Naive B cell (primary cell): ENCODE results near the gene BRME1. TPM values are rescaled to one million over a fixed set of nuclear protein-coding genes. Genes with fewer than 3 reads are reported as not detected.

ENCODE experiments used
- ATAC-seq, 2 donors: fragments of 150-1000 bp; cut with Tn5 transposase; 2 replicates each; pipeline ENCODE4 v1.10.0; 2021; ENCODE audit warnings: low read depth in 2 of 2, mild to moderate bottlenecking in 2 of 2, moderate library complexity in 2 of 2
- DNase-seq: peaks from one replicate; pipeline ENCODE4 v3.0.0; 2022
- H3K27ac Mint-ChIP-seq, 6 donors: one replicate each; pipeline ENCODE4 v1.8.0; 2020 to 2022; ENCODE audit warnings: mild to moderate bottlenecking in 6 of 6, mixed read lengths in 6 of 6, moderate library complexity in 5 of 6, inconsistent platforms in 2 of 6
- H3K27me3 Mint-ChIP-seq, 3 donors: one replicate each; pipeline ENCODE4 v1.8.0; 2021 to 2022; ENCODE audit warnings: mixed read lengths in 3 of 3, mild to moderate bottlenecking in 1 of 3
- H3K36me3 Mint-ChIP-seq, 2 donors: one replicate each; pipeline ENCODE4 v1.8.0; 2020 to 2022; ENCODE audit warnings: mixed read lengths in 2 of 2, inconsistent platforms in 1 of 2, mild to moderate bottlenecking in 1 of 2
- H3K4me1 Mint-ChIP-seq, 3 donors: one replicate each; pipeline ENCODE4 v1.8.0; 2020 to 2022; ENCODE audit warnings: mixed read lengths in 3 of 3, inconsistent platforms in 1 of 3, mild to moderate bottlenecking in 1 of 3, moderate library complexity in 1 of 3
- H3K4me3 Mint-ChIP-seq, 8 donors: one replicate each; pipeline ENCODE4 v1.8.0; 2020 to 2022; ENCODE audit warnings: mild to moderate bottlenecking in 8 of 8, mixed read lengths in 8 of 8, moderate library complexity in 8 of 8, inconsistent platforms in 2 of 8
- H3K9me3 Mint-ChIP-seq, 7 donors: one replicate each; pipeline ENCODE4 v1.8.0; 2020 to 2022; ENCODE audit warnings: mixed read lengths in 7 of 7, mild to moderate bottlenecking in 5 of 7, inconsistent platforms in 2 of 7, moderate library complexity in 1 of 7
- polyA plus RNA-seq, 6 donors: library from polyadenylated mRNA; unstranded; fragments of 300-500 nt; fragmentation: Illumina TruSeq; gene quantifications; one replicate each; pipeline ENCODE4 v1.2.3, GENCODE V29; 2021; ENCODE audit warnings: low read depth in 6 of 6

Gene BRME1
- polyA plus RNA-seq, 6 donors from 2014 or later, result 0.47 to 0.51 TPM; not detected in 4

DNA sequence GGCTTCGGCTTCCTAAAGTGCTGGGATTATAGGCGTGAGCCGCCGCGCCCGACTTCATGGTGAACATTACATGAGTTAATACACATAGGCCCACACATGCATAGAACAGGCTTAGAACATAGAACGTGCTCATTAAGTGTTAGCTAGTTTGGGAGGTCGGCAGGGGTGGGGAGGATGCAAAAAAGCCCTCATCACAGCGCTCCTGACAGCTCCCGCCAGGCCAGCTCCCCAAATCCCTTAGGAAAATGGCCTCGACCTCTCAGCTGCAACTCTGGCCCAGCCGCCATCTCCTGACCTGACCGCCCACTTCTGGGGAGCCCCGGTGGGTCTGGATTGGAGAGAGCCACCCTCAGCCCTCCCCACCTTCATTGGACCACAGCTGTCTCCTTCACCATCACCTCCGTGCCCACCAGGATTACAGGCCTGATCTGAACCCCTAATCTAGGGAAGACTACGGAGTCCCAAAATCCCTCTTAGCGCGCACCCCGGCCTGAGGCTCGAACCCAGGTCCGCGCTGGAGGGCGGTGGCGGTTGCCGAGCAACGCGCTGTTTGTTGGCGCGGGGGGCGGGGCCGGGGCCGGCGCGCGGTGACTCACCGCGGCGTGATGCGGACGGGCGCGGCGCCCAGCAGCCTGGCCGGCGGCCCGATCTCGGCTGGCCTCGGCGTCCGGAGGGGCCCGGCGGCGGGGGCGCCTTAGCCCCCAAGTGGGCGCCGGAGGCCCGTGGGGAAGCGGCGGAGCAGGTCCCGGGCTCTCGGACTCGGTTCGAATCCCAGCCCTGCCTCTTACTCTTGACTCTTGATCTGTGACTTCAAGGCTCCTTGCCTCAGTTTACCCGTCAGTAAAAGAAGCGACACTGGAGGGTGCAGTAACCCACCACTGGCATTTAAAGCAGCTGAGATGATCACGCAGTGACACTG is 55.7 kb downstream of the BRME1 start:
- Mint-ChIP-seq H3K36me3 (no peaks in the 10 kb centered on the region), H3K4me3 (peak overlapping the region in 6 of 8 donors; percentile 45 to 75 (median 56)), H3K4me1 (peaks cover 23 to 30% (median 24%) of the 10 kb centered on the region in 3 donors), H3K27me3 (peaks cover 6 to 26% (median 8%) of the 10 kb centered on the region in 3 donors), H3K27ac (peak overlapping the region; percentile 87 to 100 (median 92)), H3K9me3 (no peaks in the 10 kb centered on the region)
- DNase-seq (peak; percentile 58), ATAC-seq (peak; percentile 3 to 6)

GRCh38 chr19:13848798-13849676 is 56.9 kb downstream of the BRME1 start:
- ATAC-seq (no peak), DNase-seq (no peak)
- peak overlapping the region in 6 of 8 donors; percentile 13 to 65 (median 41) for H3K4me3 Mint-ChIP-seq
- no peaks in the 10 kb centered on the region for H3K36me3 Mint-ChIP-seq
- H3K4me1 Mint-ChIP-seq, result peaks cover 24 to 39% (median 27%) of the 10 kb centered on the region in 3 donors
- peaks cover 6 to 23% (median 8%) of the 10 kb centered on the region in 3 donors for H3K27me3 Mint-ChIP-seq
- H3K27ac Mint-ChIP-seq, result peak overlapping the region in 5 of 6 donors; percentile 43 to 100 (median 93)
- H3K9me3 Mint-ChIP-seq, result no peaks in the 10 kb centered on the region

- Mint-ChIP-seq H3K9me3 (no peaks in the 10 kb centered on the region), H3K36me3 (no peaks in the 10 kb centered on the region), H3K4me1 (peaks cover 29 to 43% (median 31%) of the 10 kb centered on the region in 3 donors), H3K27me3 (peaks cover 6 to 23% (median 8%) of the 10 kb centered on the region in 3 donors), H3K27ac (peak overlapping the region in 4 of 6 donors; percentile 71 to 100 (median 88)), H3K4me3 (peak overlapping the region in 4 of 8 donors; percentile 52 to 80 (median 60))
- ATAC-seq (no peak), DNase-seq (no peak)
Observed at GRCh38 chr19:13848340-13848677, 57.6 kb downstream of the BRME1 start.

DNA sequence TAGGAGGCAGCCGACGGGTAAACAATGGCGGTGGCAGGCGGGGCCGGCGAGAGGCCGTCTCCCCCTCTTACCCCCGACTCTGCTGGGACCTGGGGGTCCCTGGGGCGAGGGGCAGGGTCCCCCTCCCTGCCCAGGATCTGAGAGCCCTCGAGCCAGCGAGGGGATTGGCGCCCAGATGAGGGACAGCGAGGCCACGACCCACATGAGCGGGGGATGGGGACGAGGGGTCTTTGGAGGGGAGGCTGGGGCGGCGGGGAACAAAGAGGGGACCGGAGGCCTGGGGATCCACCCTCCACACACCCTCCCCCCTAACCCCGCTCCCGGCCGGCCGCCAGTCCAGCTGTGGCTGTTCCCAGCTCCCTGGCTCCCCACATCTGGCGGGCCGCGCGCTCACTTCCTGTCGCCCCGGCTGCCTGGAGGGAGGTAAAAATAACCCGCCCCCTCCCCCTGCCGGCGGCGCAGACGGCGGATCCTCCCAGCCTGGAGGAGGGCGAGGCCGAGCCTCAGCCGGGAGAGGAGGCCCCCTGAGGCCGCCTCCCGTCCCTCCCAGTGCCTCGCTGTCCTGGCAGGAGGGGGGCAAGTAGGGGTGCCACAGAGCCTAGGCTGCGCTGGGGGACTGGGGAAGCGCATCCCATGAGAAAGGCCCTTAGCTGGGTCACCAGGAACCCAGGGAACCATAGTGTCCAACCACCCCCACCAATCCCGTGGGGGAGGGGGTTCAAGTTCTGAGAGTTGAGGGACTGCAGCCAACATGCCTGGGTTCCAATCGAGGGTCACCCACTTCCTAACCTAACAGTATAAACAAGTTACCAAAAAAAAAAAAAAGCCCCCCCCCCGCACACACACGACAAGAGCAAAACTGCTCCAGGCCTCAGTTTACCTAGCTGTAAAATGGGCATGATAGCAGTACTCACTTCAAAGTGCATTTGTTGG is 58.2 kb downstream of the BRME1 start:
- DNase-seq (peak; percentile 61), ATAC-seq (peak; percentile 24)
- Mint-ChIP-seq H3K27me3 (peaks cover 6 to 23% (median 8%) of the 10 kb centered on the region in 3 donors), H3K9me3 (no peaks in the 10 kb centered on the region), H3K4me3 (peak overlapping the region; percentile 47 to 92 (median 82)), H3K4me1 (peaks cover 34 to 45% (median 37%) of the 10 kb centered on the region in 3 donors), H3K27ac (peak overlapping the region; percentile 98 to 100 (median 100)), H3K36me3 (no peaks in the 10 kb centered on the region)

- no peaks in the 10 kb centered on the region for H3K9me3 Mint-ChIP-seq
- peak overlapping the region; percentile 80 to 92 (median 84) for H3K4me3 Mint-ChIP-seq
- H3K27ac Mint-ChIP-seq, result peak overlapping the region; percentile 98 to 100 (median 100)
- ATAC-seq, result peak; percentile 71 to 72
- no peaks in the 10 kb centered on the region for H3K36me3 Mint-ChIP-seq
- peak; percentile 98 for DNase-seq
- peaks cover 37 to 49% (median 39%) of the 10 kb centered on the region in 3 donors for H3K4me1 Mint-ChIP-seq
- peaks cover 6 to 23% (median 8%) of the 10 kb centered on the region in 3 donors for H3K27me3 Mint-ChIP-seq
Observed at GRCh38 chr19:13846557-13847406, 59.1 kb downstream of the BRME1 start.

DNA sequence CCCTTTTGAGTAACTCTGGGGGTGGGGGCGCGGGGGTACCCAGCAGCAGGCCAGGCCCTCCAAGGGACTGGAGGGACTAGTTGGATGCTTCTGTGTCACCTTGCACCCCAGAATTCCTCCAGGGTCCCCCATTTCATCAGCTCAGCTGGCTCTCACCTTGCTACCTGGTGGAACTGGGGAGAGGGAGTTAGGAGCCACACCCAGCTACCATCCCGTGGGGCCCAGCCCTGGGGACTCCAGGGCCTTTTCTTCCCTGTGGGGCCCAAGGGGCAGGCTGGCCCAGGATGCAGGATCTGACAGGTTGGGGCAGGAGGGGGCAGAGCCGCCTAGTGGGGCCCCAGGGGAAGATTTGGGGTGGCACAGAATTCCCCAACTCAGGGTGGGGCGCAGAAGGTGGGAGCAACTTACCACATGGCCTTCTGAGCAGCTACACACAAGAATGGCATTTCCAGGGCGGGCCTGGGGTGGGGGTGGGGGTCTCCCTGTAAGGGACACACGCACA is 61.7 kb downstream of the BRME1 start:
- Mint-ChIP-seq H3K4me1 (peaks cover 54 to 61% (median 60%) of the 10 kb centered on the region in 3 donors), H3K36me3 (no peaks in the 10 kb centered on the region), H3K27me3 (peaks cover 0 to 11% (median 7%) of the 10 kb centered on the region in 3 donors), H3K27ac (peak overlapping the region; percentile 87 to 100 (median 96)), H3K4me3 (peak overlapping the region in 7 of 8 donors; percentile 32 to 96 (median 68)), H3K9me3 (no peaks in the 10 kb centered on the region)
- DNase-seq, result no peak
- no peak for ATAC-seq

- DNase-seq (no peak), ATAC-seq (no peak)
- Mint-ChIP-seq H3K9me3 (no peaks in the 10 kb centered on the region), H3K4me3 (peak overlapping the region; percentile 84 to 96 (median 90)), H3K27me3 (peaks cover 0 to 5% (median 0%) of the 10 kb centered on the region in 3 donors), H3K27ac (peak overlapping the region; percentile 74 to 100 (median 98)), H3K4me1 (peaks cover 54 to 68% (median 62%) of the 10 kb centered on the region in 3 donors), H3K36me3 (no peaks in the 10 kb centered on the region)
Observed at GRCh38 chr19:13843104-13843921, 62.6 kb downstream of the BRME1 start.

DNA sequence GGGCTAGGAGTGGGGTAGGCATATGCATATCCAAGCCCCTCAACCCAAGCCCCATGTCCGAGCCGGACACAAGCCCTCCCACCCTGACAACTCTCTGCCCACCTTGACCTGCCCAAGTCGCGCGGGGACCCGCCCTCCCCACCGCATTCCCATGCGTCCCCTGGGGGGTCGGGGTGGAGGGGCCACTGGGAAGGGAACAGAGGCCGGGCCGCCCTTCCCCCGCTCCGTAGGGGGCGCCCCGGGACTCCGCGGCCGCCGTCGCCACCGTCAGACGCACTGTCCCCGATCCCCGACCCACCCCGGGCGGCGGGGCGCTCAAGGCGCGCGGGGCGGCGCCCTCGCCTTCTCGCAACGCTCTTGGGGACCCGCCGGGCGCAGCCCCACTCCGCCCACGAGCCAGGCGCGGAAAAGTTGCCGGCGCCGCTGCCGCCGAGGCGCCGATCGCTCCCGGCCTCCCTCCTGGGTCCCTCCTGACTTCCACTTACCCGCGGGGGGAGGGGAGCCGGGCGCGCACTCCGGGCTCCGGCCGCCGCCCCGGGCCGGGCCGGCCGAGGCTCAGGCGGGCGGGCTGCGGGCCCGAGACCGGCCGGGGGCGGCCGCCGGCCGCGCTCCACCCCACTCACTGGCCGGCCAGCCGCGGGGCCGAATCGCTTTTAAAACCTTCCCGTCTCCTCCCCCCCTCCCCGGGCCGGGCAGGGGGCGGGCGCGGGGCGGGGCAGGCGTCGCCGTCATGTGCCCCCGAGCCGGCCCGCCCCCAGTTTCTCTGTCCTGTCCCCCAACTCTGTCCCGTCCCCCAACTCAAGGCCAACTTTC is 63.4 kb downstream of the BRME1 start:
- peak; percentile 6 to 10 for ATAC-seq
- Mint-ChIP-seq H3K4me1 (peaks cover 54 to 68% (median 64%) of the 10 kb centered on the region in 3 donors), H3K9me3 (no peaks in the 10 kb centered on the region), H3K27me3 (peaks cover 0 to 5% (median 0%) of the 10 kb centered on the region in 3 donors), H3K4me3 (peak overlapping the region; percentile 84 to 97 (median 90)), H3K36me3 (no peaks in the 10 kb centered on the region), H3K27ac (peak overlapping the region; percentile 95 to 100 (median 98))
- peak; percentile 74 for DNase-seq

GRCh38 chr19:13841962-13842290 is 64.0 kb downstream of the BRME1 start:
- Mint-ChIP-seq H3K36me3 (no peaks in the 10 kb centered on the region), H3K27me3 (peaks cover 0 to 5% (median 0%) of the 10 kb centered on the region in 3 donors), H3K4me3 (peak overlapping the region; percentile 84 to 97 (median 88)), H3K27ac (peak overlapping the region; percentile 87 to 100 (median 94)), H3K9me3 (no peaks in the 10 kb centered on the region), H3K4me1 (peaks cover 53 to 69% (median 68%) of the 10 kb centered on the region in 3 donors)
- no peak for DNase-seq
- no peak for ATAC-seq
